Measurements from ENCODE around the gene HOXB5.

DNA sequence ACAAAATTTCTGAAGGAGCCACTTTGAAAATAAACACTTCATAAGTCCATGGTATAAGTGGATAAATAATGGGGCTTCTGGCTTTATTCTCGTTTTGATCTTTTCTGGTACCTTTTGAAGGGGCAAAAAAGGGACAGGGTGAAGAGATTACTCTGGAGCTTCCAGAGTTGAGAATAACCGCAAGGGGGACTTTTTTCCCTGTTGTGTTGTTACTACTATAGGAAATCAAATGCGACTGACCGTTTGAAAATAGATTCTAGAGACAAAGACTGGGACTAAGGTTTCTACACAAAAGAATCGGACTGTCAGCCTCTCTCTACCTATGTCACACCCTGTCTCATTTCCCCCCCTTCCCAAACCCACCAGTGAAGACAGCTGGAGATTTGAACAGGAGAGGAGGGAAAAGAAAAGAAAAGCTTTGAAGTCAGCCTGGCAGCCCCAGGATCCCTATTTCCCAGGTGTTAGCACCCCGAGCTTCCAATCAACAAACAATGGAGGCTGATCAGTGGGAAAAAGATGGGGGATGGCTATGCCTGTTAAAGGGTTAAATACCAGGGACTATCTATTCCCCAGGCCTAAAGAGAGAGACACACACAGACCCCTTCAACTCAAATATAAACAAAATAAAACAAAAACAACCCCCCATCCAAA is 23.8 kb downstream of the HOXB5 start:
- TF ChIP-seq, protein P1, sequence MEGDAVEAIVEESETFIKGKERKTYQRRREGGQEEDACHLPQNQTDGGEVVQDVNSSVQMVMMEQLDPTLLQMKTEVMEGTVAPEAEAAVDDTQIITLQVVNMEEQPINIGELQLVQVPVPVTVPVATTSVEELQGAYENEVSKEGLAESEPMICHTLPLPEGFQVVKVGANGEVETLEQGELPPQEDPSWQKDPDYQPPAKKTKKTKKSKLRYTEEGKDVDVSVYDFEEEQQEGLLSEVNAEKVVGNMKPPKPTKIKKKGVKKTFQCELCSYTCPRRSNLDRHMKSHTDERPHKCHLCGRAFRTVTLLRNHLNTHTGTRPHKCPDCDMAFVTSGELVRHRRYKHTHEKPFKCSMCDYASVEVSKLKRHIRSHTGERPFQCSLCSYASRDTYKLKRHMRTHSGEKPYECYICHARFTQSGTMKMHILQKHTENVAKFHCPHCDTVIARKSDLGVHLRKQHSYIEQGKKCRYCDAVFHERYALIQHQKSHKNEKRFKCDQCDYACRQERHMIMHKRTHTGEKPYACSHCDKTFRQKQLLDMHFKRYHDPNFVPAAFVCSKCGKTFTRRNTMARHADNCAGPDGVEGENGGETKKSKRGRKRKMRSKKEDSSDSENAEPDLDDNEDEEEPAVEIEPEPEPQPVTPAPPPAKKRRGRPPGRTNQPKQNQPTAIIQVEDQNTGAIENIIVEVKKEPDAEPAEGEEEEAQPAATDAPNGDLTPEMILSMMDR (IDR thresholded peaks at IDR 0.05), result no peak
- TF ChIP-seq POLR2A (IDR thresholded peaks at IDR 0.05), result no peak
